ENCODE results near the gene KCNG3.

The KCNG3 gene

DNA sequence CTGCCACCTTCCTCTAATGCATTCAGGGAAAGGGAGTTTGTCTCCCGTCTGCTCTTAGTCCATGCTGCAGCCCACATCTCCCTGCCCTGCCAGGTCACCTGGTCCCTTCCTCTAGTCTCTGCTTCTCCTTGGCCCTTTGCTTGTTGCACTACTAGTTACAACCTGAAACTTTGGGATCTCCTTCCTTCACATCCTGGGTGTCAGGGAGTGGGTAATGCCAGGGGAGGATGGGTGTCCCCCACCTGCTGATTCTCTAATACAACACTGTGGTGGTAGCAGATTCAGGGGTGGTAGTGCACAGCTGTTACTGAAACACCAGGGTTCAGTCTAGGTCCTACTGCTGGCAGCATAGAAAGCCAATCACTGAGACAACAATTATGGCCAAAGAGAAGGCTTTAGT is 101.6 kb downstream of the KCNG3 start:
- no peak overlapping the region for H3K4me3 ChIP-seq (ENCODE audit: low read depth in 1 of 2, low read length in 2 of 2)
- no peaks in the 10 kb centered on the region for H3K27me3 ChIP-seq (ENCODE audit: low read depth, low read length)
- no peaks in the 10 kb centered on the region for H3K36me3 ChIP-seq (ENCODE audit: control insufficient read depth in 1 of 2, insufficient read depth in 2 of 2, low read length in 2 of 2)
- H3K27ac ChIP-seq (ENCODE audit: low read length): no peak overlapping the region
- H3K9me3 ChIP-seq (ENCODE audit: control insufficient read depth in 1 of 2, low read length in 2 of 2): no peaks in the 10 kb centered on the region
- no peaks in the 10 kb centered on the region for H3K4me1 ChIP-seq (ENCODE audit: control insufficient read depth in 1 of 2, insufficient read depth in 2 of 2, low read length in 2 of 2)

All from muscle layer of duodenum (tissue), 2 donors.